Measurements from ENCODE around the gene ACOT7.

DNA sequence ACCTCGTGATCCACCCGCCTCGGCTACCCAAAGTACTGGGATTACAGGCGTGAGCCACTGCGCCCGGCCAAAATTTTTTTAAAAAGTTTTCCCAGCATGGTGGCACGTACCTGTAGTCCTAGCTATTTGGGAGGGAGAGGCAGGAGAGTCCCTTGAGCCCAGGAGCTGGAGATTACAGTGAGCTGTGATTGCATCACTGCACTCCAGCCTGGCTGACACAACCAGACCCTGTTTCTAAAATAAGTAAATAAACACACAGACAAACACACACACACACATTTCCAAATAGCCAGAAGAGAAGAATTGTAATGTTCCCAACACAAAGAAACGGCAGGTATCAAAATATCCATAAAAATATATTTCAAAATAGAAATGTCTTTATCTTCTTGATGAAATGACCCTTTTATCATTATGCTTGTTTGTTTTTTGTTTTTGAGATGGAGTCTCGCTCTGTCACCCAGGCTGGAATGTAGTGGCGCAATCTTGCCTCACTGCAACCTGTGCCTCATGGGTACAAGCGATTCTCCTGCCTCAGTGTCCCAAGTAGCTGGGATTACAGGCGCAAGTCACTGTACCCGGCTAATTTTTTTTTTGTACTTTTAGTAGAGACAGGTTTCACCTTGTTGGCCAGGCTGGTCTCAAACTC, 16.8 kb upstream of the ACOT7 start:
- TF ChIP-seq EZH2 (IDR thresholded peaks at IDR 0.05; ENCODE audit: low read depth) (no peak), CTCF (conservative IDR thresholded peaks at IDR 0.05) (no peak)
